AG04449 (cell line): ENCODE results near the gene STK32B.

ENCODE experiments used
- CTCF ChIA-PET: fragments of 350-600 bp; formaldehyde crosslinking; extraction: SDS; loops from one replicate; lab custom pipeline; 2021; ENCODE audit warnings: antibody characterized with exemption; lab: Yijun Ruan, JAX
- POLR2A ChIA-PET: fragments of 400-600, 350-600 bp; formaldehyde crosslinking; extraction: SDS; loops from one replicate; lab custom pipeline; 2020; ENCODE audit warnings: antibody characterized with exemption, inconsistent platforms; lab: Yijun Ruan, JAX
- DNase-seq: peaks from one replicate; pipeline ENCODE4 v3.0.0-alpha.2; 2010; ENCODE audit warnings: low read depth, low spot score
- H3K4me3 ChIP-seq: 2 replicates; pipeline ENCODE4 v1.5.1; 2011; ENCODE audit warnings: low read depth, mild to moderate bottlenecking, control low read depth, low read length
- TF ChIP-seq, protein P1 (sequence below): IDR thresholded peaks from one replicate; pipeline ENCODE4 v1.5.1; 2011; ENCODE audit warnings: mild to moderate bottlenecking, moderate library complexity, low read length, control low read depth, inconsistent platforms; ENCODE audit not compliant: insufficient read depth; ENCODE audit errors: missing control alignments

Gene STK32B

DNA sequence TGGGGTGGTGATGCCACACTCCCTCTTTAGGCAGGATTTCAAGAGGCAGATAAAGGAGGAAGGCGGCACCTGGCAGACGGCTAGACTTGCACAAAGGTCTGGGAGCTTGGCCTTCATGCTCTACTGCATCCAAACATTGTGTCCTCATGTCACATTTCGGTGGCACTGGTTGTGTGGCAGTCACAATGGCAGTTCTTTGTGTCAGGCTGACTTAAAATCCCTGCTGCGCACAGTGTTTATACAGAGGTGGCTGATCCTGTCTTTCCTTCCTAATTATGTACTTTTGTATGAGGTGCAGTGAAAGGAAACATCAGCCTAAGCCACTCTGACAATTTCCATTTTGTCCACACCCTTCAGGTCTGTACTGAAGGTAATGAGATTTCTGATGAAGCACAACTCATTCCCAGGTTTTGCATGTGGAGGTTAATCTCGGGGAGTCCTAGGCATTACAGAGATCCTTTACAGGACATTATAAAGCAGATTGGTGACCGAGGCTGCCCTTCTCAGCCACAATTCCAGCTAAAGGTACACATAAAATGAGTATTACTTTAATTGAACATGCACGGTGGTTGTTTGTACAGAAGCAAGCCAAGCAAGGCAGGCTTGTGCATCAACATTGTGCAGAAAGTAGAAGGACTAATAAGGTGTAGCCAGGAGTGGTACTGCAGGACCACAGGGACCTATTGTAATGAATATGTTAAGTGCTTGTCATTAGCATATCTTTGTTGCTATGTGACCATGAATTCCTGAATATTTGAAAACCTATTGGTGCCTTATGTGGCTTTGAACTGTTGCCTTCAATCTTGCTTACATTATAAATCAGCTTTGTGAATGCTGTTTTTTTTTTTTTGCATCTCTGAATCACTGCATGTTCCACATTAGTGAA is 147.6 kb downstream of the STK32B start:
- DNase-seq = no peak
- ChIA-PET POLR2A (no interaction called here), CTCF (no interaction called here)
- no peak overlapping the region for H3K4me3 ChIP-seq
- TF ChIP-seq, protein P1, sequence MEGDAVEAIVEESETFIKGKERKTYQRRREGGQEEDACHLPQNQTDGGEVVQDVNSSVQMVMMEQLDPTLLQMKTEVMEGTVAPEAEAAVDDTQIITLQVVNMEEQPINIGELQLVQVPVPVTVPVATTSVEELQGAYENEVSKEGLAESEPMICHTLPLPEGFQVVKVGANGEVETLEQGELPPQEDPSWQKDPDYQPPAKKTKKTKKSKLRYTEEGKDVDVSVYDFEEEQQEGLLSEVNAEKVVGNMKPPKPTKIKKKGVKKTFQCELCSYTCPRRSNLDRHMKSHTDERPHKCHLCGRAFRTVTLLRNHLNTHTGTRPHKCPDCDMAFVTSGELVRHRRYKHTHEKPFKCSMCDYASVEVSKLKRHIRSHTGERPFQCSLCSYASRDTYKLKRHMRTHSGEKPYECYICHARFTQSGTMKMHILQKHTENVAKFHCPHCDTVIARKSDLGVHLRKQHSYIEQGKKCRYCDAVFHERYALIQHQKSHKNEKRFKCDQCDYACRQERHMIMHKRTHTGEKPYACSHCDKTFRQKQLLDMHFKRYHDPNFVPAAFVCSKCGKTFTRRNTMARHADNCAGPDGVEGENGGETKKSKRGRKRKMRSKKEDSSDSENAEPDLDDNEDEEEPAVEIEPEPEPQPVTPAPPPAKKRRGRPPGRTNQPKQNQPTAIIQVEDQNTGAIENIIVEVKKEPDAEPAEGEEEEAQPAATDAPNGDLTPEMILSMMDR = no peak

DNA sequence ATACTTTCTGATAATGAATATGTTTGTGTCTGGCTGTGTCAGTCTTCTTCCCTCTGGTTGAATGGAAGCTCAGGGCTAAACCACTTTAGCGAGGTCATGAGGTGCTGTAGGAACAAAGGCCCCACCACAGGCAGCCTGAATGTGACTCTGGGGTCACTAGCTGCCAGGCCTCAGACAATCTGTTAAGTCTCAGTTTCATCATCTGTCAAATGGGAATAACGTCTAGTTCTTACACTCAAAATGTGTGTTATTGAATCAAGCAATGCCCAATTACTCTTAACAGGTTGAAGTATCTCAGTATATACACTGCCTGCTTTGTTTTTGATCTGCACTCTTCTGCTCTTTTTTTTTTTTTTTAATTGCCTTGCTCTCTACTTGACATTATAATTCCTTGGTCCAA is 148.6 kb downstream of the STK32B start:
- DNase-seq = no peak
- ChIA-PET CTCF (no interaction called here), POLR2A (no interaction called here)
- H3K4me3 ChIP-seq = no peak overlapping the region
- TF ChIP-seq, protein P1 = no peak

DNA sequence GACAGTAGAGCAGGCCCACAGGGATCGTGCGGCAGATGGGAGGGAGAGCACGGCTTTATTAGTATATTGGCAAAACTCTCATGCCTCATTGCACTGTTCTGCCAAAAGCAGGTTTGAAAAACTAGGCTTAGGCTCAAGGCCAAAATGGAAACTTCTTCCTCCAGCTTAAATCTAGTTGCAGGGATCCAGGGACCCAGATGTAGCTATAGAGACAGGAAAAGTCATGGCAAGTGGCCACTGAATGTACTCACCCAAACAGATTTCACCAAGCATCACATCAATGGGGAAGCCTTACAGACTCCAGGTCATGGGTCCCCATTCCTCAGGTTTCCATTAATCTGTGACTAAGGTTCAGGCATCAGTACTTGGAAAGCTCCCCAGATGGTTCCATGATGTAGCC is 149.2 kb downstream of the STK32B start:
- DNase-seq = no peak
- TF ChIP-seq, protein P1 = no peak
- H3K4me3 ChIP-seq = no peak overlapping the region
- ChIA-PET CTCF (no interaction called here), POLR2A (no interaction called here)

- POLR2A ChIA-PET = no interaction called here
- H3K4me3 ChIP-seq = no peak overlapping the region
- TF ChIP-seq, protein P1 = no peak
- DNase-seq = no peak
- CTCF ChIA-PET = interaction anchor here (1.0 kb wide), 1 partner anchor 9 kb away, joined by 3 read pairs; no protein-coding TSS in a partner anchor
Measured at GRCh38 chr4:5203309-5203992, 152.2 kb downstream of the STK32B start.

DNA sequence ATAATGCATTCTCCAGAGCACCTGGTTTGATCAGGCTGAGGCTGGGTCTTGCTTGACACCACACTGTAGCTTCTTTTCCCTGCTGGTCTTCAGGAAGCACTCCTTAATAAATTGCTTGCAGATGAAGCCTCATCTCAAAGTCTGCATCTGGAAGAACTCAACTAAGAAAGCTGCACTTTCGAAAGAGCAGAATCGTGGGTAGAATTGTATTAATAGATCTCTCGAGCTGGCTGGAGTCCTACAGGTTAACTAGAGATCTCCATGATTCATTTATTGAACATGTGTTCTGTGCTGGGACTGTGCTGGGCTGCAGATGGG is 152.7 kb downstream of the STK32B start:
- CTCF ChIA-PET = no interaction called here
- DNase-seq = no peak
- POLR2A ChIA-PET = no interaction called here
- TF ChIP-seq, protein P1 = no peak
- H3K4me3 ChIP-seq = no peak overlapping the region

GRCh38 chr4:5204781-5205180 is 153.5 kb downstream of the STK32B start:
- TF ChIP-seq, protein P1 = no peak
- ChIA-PET CTCF (interaction anchor here (1.2 kb wide), 1 partner anchor 9 kb away, joined by 3 read pairs; no protein-coding TSS in a partner anchor), POLR2A (no interaction called here)
- DNase-seq = no peak
- no peak overlapping the region for H3K4me3 ChIP-seq
